GM12878 (cell line): ENCODE data around the gene UPP2. TPM values are rescaled to one million over a fixed set of nuclear protein-coding genes. Genes with fewer than 3 reads are reported as not detected.

Experiments
- ATAC-seq: fragments of 200-7000 bp; cut with Tn5 transposase; 3 replicates; pipeline ENCODE4 v1.9.1; 2020; ENCODE audit warnings: mild to moderate bottlenecking, moderate library complexity
- BruUV-seq: library from RNA; stranded (reverse); fragments of 400-500 nt; replicated peaks from 2 replicates; lab custom pipeline; 2021; lab: Mats Ljungman, UMichigan
- CTCF ChIA-PET: fragments of 300-600 bp; sonication (Branson Sonifier 250); formaldehyde crosslinking; extraction: SDS; loops from one replicate; lab custom pipeline; 2021; ENCODE audit warnings: inconsistent platforms; lab: Yijun Ruan, JAX
- POLR2A ChIA-PET: fragments of 350-600 bp; formaldehyde crosslinking; extraction: SDS; loops from one replicate; lab custom pipeline; 2021; ENCODE audit warnings: inconsistent platforms; lab: Charles Lee
- RAD21 ChIA-PET: fragments of 300-600 bp; sonication (Branson Sonifier 250); formaldehyde crosslinking; loops from one replicate; lab custom pipeline; 2023; ENCODE audit warnings: antibody characterized with exemption; ENCODE audit not compliant: unreplicated experiment; lab: Charles Lee
- SMC1A ChIA-PET: fragments of 300-600 bp; sonication (Branson Sonifier 250); formaldehyde crosslinking; loops from one replicate; lab custom pipeline; 2023; ENCODE audit not compliant: unreplicated experiment, uncharacterized antibody; lab: Charles Lee
- DNase-seq: peaks from one replicate; pipeline ENCODE4 v3.0.0-alpha.2; 2011; ENCODE audit warnings: low read depth, low spot score
- FAIRE-seq: peaks from 3 replicates; lab custom pipeline; 2011; peaks lifted over from hg19 to GRCh38; lab: Jason Lieb, UNC
- H2AFZ ChIP-seq: 2 replicates; pipeline ENCODE4 v1.6.0; 2011; ENCODE audit warnings: low read depth, low read length, control low read depth; ENCODE audit not compliant: control insufficient read depth
- H3K27ac ChIP-seq: 2 replicates; pipeline ENCODE4 v1.5.1; 2011; ENCODE audit warnings: control low read depth; ENCODE audit not compliant: control insufficient read depth, insufficient read depth
- H3K27me3 ChIP-seq, 2 experiments: replicated peaks in 1 of 2; 2 replicates each; pipeline versions ENCODE4 v1.6.0 to v1.6.1; 2011; ENCODE audit warnings: low read length in 1 of 2; ENCODE audit not compliant: control insufficient read depth in 2 of 2, insufficient read depth in 2 of 2
- H3K36me3 ChIP-seq, 2 experiments: 2 replicates each; pipeline ENCODE4 v1.5.1; 2011; ENCODE audit warnings: low read length in 1 of 2; ENCODE audit not compliant: control insufficient read depth in 2 of 2, insufficient read depth in 2 of 2
- H3K4me1 ChIP-seq: 2 replicates; pipeline ENCODE4 v1.6.1; 2011; ENCODE audit warnings: mild to moderate bottlenecking, low read length, moderate library complexity, mixed read lengths; ENCODE audit not compliant: control insufficient read depth, insufficient read depth
- H3K4me2 ChIP-seq: 2 replicates; pipeline ENCODE4 v1.6.0; 2011; ENCODE audit warnings: control low read depth; ENCODE audit not compliant: control insufficient read depth, insufficient read depth
- H3K4me3 ChIP-seq: fragments of 200-600 bp; sonication (generic); 2 replicates; pipeline ENCODE4 v1.5.1; 2016
- H3K79me2 ChIP-seq: 2 replicates; pipeline ENCODE4 v1.6.0; 2011; ENCODE audit warnings: low read length; ENCODE audit not compliant: control insufficient read depth, insufficient read depth
- H3K9ac ChIP-seq: 2 replicates; pipeline ENCODE4 v1.8.0; 2011; ENCODE audit warnings: low read length, control low read depth, mixed read lengths; ENCODE audit not compliant: control insufficient read depth, insufficient read depth
- H3K9me3 ChIP-seq: replicated peaks from 3 replicates; pipeline ENCODE4 v1.5.1; 2011; ENCODE audit warnings: mild to moderate bottlenecking, low read length; ENCODE audit not compliant: control insufficient read depth, insufficient read depth
- H4K20me1 ChIP-seq: 2 replicates; pipeline ENCODE4 v1.6.0; 2011; ENCODE audit not compliant: control insufficient read depth, insufficient read depth
- BCLAF1 ChIP-seq: fragments of 450-650 bp; IDR thresholded peaks from 2 replicates; pipeline ENCODE4 v1.6.1; 2017; ENCODE audit warnings: antibody characterized with exemption, mild to moderate bottlenecking, moderate library complexity
- EP300 ChIP-seq, 2 experiments: fragments of 150-350 bp in 1 of 2; IDR thresholded peaks; 2 replicates each; pipeline ENCODE4 v1.6.1; 2011 to 2012; ENCODE audit warnings: low read depth in 2 of 2, low read length in 2 of 2, borderline replicate concordance in 1 of 2, improper control_type of control experiment in 1 of 2, inconsistent platforms in 1 of 2; ENCODE audit not compliant: control insufficient read depth in 1 of 2
- NFYA ChIP-seq: IDR thresholded peaks from 2 replicates; pipeline ENCODE4 v1.6.1; 2011; ENCODE audit warnings: low read depth, mild to moderate bottlenecking, low read length, improper control_type of control experiment, borderline replicate concordance
- SMARCA5 ChIP-seq: fragments of 450-650 bp; IDR thresholded peaks from 2 replicates; pipeline ENCODE4 v1.6.1; 2017; ENCODE audit warnings: mild to moderate bottlenecking
- WGBS: methylation state at CpG from one replicate; pipeline ENCODE4 v1.1.6; 2016; ENCODE audit warnings: low lambda C conversion rate; ENCODE audit not compliant: insufficient replicate concordance, insufficient coverage; ENCODE audit errors: missing lambda C conversion rate; 5-methylcytosine and 5-hydroxymethylcytosine counted together
- in situ Hi-C: fragments of 300-500 bp; cut with MboI; formaldehyde crosslinking; loops from 9 replicates; pipeline ENCODE4 v1.14.3; 2018; ENCODE audit warnings: mixed read lengths
- intact Hi-C: fragments of 100-400 bp; cut with micrococcal nuclease; formaldehyde crosslinking; loops from one replicate; pipeline ENCODE4 v1.14.2; 2022; ENCODE audit not compliant: unreplicated experiment
- polyA plus RNA-seq, 11 experiments: library from polyadenylated mRNA; depleted of rRNA in 4 of 11; unstranded in 6 of 11; stranded (reverse) in 5 of 11; fragments of >200 nt; fragmentation: Nextera tagmentation in 4 of 11; fragmentation: Illumina TruSeq in 1 of 11; extraction: Ambion mirVana in 4 of 11; extraction: Trizol in 1 of 11; gene quantifications; 1 replicate in 1 of 11; 2 replicates in 10 of 11; pipeline versions ENCODE4 v1.2.1 to v1.2.3, GENCODE V29; 2011 to 2016; ENCODE audit warnings: inconsistent platforms in 2 of 11, missing spikeins in 2 of 11, low read depth in 1 of 11
- total RNA-seq, 4 experiments: library from RNA; depleted of rRNA in 3 of 4; stranded (reverse); fragments of >200 nt in 3 of 4; fragmentation: Illumina TruSeq in 1 of 4; extraction: Trizol in 1 of 4; gene quantifications; 2 replicates each; pipeline versions ENCODE4 v1.2.1 to v1.2.3, GENCODE V29; 2013 to 2021
- TF ChIP-seq, protein P1 (sequence below): IDR thresholded peaks from 2 replicates; pipeline ENCODE4 v1.6.1; 2011; ENCODE audit warnings: mild to moderate bottlenecking, low read depth, low read length, moderate library complexity; ENCODE audit not compliant: insufficient replicate concordance

The UPP2 gene
- total and polyA plus RNA-seq, 10 of the 15 experiments (the other 5 are each of a cell fraction or from before 2014, with no cell fraction given), result not detected

GRCh38 chr2:158140201-158140600 is 38.5 kb downstream of the UPP2 start (continued):
- no peak for TF ChIP-seq BCLAF1
- no peak for TF ChIP-seq SMARCA5
- TF ChIP-seq, protein P1, sequence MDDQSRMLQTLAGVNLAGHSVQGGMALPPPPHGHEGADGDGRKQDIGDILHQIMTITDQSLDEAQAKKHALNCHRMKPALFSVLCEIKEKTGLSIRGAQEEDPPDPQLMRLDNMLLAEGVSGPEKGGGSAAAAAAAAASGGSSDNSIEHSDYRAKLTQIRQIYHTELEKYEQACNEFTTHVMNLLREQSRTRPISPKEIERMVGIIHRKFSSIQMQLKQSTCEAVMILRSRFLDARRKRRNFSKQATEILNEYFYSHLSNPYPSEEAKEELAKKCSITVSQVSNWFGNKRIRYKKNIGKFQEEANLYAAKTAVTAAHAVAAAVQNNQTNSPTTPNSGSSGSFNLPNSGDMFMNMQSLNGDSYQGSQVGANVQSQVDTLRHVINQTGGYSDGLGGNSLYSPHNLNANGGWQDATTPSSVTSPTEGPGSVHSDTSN, result no peak

DNA sequence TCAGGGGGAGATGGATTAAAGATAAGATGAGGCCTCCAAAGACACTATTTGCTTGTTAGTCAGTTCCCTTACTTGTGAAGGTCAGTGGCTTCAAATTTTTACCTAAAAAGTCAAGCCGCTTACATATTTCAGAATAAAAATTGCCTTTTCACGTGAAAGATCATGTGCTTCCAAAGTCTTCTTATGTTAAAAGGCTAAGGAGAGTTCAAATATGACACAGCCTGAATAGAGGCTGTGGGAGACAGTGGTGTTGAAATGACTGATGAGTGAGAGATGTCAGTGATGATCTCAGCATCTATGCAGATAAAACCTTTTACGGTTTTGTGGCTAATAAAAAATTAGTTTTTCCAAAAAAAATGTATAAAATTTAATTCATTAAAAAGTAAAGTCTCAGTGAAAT is 40.5 kb downstream of the UPP2 start:
- RAD21 ChIA-PET, result no interaction called here
- SMC1A ChIA-PET, result no interaction called here
- CTCF ChIA-PET, result no interaction called here
- no peak overlapping the region for H3K4me3 ChIP-seq
- no peak for DNase-seq
- intact Hi-C loops (no loop called here), in situ Hi-C loops (no loop called here)
- no peaks in the 10 kb centered on the region for H3K36me3 ChIP-seq
- no peak for ATAC-seq
- TF ChIP-seq NFYA (no peak), EP300 (IDR thresholded peaks at IDR 0.05; ENCODE audit: borderline replicate concordance in 1 of 2, control insufficient read depth in 1 of 2, low read depth in 2 of 2, low read length in 2 of 2) (no peak)
- POLR2A ChIA-PET, result no interaction called here
- no peaks in the 10 kb centered on the region for H4K20me1 ChIP-seq
- no peaks in the 10 kb centered on the region for H3K79me2 ChIP-seq
- no peaks in the 10 kb centered on the region for H3K4me1 ChIP-seq
- no peak overlapping the region for H3K27ac ChIP-seq
- H3K9me3 ChIP-seq, result no peaks in the 10 kb centered on the region
- no peak overlapping the region for H3K9ac ChIP-seq
- BruUV-seq, result no TSS peak
- no peak overlapping the region for H3K4me2 ChIP-seq
- 35% methylated on average over 3 of the region's 3 CpGs for WGBS
- H2AFZ ChIP-seq, result no peak overlapping the region
- H3K27me3 ChIP-seq, result no peaks in the 10 kb centered on the region
- FAIRE-seq, result no peak
